ENCODE measurements around the gene LGI4. TPM values are rescaled to one million over a fixed set of nuclear protein-coding genes. Genes with fewer than 3 reads are reported as not detected.

LGI4 gene
- total RNA-seq, 1 donor from 2014 or later, result 7.7 TPM

DNA sequence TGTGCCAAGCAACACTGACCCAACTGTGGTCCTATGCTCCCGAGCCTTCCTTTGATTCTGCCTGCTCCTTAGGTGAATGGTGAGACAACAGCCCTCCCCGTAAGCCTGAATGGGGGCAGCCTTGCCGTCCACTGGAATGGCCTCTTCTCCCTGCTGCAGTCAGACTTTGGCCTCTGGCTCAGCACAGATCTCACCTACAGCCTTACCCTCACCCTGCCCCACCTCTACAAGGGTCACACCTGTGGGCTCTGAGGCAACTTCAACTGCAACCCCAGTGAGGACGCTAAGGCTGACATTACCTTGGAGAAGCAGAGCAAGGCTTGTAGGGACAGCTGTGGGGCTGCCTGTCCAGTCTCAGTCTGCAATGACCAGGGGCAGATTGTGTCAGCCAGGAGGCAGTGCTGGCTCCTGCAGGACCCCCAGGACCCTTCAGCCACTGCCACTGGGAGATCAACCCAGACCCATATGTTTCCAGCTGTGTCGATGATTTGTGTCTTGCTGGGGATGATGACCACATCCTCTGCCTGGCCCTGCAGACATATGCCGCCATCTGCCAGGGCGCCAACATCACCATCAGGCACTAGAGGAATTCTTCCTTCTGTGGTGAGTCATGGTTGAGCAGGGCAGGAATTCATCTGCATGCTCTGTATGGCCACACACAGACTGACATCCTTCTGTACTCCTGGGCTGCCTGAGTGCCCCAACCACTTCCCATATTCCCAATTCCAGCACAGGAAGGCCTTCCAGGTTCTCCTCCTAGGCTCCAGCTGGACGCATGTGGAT, 46.5 kb downstream of the LGI4 start:
- no peak for DNase-seq (ENCODE audit: low spot score)

DNA sequence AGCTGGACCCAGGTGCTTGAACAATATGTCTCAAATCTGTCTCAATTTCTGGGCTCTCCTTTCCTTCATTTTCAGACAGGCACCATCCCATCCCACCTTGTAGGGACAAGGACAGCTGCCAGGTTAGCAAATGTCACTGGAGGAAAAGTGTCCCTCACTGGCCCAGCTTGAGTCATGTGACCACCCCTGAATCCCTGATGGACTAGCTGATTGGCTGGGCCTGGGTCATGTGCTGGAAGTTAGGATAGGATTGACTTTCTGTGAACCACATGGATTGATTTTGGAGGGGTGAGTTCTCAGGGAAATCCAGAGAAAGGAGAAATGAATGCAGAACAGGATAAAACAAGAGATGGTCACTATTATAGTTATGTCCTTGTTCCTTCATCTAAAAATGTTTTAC, 47.5 kb downstream of the LGI4 start:
- DNase-seq (ENCODE audit: low spot score), result no peak

DNA sequence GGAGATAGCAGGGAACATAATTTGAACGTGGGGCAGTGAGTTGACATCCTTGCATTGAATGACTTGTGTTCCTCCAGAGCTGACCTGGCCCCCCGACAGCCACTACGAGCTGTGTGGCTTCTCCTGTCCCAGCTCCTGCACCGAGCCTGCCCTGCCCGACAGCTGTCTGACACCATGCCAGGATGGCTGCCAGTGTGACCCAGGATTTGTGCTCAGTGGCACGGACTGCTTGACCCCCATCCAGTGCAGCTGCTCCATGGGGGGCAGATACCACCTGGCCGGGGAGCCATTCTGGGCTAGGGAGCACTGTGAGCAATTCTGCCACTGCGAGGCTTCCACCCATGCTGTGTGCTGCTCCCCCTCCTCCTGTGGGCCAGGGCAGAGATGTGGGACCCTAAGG, 48.4 kb downstream of the LGI4 start:
- DNase-seq (ENCODE audit: low spot score), result no peak

DNA sequence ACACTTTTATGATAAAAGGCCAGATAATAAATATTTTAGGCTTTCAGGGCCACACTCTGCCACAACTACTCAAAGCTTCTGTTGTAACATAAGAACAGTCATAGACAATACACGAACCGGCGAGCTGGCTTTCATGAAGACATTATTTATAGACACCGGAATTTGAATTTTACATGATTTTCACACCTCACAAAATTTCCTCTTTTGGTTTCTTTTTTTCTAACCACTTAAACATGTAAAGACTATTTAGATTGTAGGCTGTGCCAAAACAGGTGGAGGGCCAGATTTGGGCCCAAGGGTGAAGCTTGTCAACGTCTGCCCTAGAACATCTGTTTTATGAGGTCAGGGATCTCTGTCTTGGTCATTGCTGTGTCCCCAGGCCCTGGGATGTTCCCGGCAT, 48.9 kb downstream of the LGI4 start:
- DNase-seq (ENCODE audit: low spot score), result no peak

DNA sequence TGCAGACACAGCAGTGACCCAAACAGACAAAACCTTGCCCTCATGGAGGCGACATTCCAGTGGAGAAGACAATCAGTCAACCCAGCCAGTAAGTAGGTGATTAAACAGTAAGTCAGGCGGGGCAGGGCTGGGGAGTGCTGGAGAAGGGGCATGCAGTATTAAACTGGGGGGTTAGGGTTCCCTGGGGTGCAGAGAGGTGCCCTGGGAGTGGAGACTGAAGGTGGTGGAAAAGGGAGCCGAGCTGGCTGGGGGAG, 50.4 kb downstream of the LGI4 start:
- no peak for DNase-seq (ENCODE audit: low spot score)

DNA sequence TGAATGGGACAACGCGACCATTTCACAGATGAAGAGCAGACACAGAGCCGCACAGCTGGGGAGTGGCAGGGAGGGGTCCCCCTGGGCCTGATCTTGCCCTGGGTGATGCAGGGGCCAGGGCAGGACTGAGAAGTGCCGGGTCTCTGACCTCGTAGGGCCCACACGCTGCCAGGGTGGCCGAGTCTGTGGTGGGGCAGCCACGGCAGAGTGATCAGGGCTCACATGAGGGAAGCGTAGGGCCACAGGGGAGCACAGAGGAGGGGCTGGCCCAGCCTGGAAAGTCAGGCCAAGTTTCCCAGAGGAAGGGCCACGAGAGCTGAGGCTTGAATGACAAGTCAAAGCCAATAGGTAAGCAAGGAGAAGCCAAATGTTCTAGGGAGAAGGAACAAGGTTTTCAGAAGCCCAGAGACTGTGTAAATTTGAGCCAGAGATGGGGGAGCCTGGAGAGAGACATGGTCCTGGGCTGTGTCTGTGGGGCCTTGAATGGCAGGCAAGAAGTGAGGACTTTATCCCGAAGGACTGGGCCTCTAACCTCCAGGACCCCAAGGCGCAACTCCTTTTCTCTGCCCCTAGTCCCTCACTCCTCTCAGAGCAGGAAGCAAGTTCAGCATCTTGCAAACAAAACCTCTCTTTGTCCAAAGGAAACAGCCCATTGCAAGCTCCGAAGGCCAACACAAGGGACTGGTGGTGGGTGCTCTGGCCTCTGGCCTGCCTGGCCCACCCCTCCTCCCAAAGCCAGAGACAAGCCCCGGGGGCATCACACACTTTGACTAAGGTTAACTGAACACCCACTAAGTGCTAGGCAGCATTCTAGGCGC, 51.0 kb downstream of the LGI4 start:
- no peak for DNase-seq (ENCODE audit: low spot score)

DNA sequence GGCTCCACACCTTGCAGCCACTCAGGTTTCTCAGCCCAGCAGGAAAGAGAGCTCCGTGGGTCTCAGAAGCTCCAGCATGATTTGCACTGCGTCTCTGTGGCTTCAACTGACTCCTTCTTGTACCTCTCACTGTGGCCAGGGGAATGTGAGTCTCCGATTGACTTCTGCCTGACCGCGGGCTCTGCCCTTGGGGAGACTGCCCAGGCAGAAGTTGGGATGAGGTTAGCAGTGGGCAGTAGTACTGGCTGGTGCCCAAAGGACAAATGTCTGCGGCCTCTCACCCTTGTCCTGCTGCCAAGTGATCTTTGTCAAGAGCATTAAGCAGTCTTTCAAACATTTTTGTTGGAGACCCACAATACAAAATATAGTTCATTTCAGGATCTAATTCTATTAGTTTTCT, 53.7 kb downstream of the LGI4 start:
- no peak for DNase-seq (ENCODE audit: low spot score)

DNA sequence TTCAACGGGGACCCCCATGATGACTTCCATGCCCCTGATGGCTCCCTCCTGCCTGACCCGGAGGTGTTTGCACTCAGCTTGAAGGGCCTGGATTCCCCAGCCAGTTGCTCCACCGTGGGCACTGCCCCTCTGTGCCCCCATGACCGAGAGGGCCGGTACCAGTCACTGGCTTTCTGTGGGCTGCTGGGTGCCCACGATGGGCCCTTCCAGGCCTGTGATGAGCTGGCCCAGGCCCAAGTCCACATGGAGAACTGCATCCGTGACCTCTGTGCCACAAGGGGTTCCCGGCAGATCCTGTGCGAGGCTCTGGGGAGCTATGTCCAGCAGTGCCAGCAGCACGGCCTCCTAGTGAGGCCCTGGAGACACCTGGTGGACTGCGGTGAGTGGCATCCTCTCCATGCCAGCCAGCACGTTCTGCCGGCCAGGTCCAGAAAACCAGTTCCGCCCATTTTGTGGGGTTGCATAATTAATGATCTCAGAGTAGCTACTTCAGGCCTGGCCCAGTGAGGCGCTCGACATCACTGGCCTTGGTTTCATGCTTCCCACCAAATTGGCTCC, 54.2 kb downstream of the LGI4 start:
- DNase-seq (ENCODE audit: low spot score), result no peak

DNA sequence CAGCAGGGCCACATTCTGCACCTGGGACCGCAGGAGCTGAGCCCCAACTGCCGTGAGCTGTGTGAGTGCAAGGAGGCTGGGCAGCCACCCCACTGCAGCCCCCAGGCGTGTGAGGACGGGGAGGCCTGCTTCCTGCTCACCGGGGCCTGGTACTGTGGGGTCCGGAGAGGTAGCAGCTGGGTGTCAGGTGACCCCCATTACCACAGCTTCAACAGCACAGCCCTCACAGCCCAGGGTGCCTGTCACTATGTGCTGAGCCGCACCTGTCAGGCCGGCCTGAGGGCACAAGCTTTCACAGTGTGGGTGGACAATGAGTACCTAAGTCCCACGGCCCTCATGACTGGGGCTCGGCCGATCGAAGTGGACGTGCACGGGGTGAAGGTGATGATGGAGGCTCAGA, 55.0 kb downstream of the LGI4 start:
- no peak for DNase-seq (ENCODE audit: low spot score)

DNA sequence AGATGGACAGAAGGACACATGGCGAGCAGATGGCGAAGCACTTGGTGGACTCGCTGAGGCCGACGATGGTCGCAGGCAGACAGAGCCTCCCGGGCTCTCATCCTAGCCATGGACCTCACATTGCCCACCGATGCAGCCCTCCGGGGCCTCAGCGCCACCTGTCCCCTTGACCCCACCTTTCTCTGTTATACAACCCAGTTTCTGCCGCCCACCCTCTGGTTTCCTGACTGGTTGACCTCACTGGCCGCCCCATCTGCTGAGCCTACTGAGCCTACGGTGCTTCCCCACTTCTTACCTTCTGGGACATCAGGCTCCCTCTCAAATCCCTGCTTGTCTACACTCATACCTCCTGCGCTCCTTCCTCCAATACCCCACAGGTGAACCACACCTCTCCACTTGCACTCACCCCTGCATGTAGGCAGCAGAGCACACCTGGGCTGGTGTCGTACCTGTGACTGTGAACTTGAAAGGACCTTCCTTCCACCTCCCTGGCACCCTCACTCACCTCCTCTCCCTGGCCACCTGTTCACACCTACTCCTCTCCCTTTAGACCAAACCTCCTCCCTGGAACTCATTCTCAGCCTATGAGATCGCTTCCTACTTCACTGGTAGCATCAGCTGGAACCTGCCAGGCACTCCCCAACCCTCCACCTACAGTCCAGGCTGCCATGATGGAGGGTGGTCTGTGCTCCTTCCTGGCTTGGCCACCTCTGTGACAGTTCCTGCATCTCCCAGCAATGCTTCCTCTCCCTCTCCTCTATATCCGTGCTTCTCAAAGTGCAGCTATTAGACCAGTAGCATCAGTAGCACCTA, 57.2 kb downstream of the LGI4 start:
- DNase-seq (ENCODE audit: low spot score), result no peak

DNA sequence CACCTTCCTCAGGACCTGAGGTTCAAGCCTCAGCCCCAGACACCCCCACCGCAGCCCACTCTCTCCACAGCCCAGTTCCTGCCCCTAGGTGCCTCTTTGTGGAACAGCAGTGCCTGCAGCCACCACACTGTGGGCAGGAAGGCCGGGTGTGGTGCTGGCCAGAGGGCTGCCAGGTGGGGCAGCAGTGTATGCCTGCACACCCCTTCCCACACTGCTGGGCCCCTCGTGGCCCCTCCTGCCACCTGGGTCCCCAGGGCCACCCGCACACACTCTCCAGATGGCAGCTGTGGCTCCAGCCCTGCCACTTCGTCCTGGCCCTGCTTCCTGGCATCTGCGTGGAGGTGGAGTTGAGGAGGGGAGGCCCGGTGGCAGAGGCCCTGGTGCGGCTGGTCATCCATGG, 58.2 kb downstream of the LGI4 start:
- no peak for DNase-seq (ENCODE audit: low spot score)

DNA sequence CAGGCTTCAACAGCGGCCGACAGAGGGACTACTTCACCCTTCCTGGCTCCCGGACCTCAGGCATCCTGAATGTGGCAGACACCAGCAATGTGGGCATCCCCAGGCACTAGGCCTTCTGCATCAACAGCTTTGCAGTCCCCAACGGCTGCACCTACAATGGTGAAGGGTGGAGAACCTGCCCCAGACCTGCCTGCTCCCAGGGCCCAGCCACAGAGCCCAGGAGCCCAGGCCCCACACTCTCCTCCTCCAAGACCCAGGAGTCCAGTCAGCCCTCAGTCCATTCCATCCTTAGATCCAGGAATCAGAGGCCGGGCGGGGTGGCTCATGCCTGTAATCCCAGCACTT, 58.9 kb downstream of the LGI4 start:
- DNase-seq (ENCODE audit: low spot score), result no peak

DNA sequence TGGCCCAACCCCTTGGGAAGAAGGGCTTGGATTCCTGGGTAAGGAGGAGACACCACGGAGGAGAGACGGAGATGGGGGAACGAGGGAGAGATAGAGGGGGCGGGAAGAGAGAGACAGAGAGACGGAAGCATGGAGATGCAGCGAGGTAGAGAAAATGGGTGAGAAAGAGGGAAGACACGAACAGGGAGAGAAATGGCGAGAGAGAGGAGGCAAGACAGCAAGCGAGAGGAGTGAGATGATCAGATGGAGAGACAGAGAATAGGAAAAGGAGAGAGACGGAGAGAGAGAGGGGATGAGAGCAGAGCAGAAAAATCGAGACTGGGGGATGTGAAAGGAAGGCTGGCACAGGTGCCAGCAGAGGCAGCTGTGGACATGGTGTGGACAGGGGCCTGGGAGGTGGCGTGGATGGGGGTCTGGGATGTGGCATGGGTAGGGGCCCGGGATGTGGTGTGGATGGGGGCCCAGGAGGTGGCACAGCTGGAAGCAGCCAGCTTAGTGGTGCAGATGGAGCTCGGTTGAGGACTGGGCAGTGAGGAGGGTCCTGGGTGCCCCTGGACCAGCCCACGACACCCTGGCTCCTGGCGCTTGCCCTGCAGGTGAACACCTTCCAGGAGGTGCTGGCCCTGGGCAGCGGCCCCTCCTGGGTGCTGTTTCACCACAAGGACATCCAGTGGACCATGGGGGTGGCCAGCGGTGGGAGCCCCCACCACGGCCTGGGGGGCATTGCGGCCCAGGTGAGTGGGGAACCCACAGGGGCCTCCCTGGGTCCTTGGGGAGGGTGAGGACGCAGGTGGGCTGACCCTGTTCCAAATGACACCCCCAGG, 59.4 kb downstream of the LGI4 start:
- no peak for DNase-seq (ENCODE audit: low spot score)

Other genes starting within 250 kb of the LGI4 start
- 2.2 TPM for gene ZNF30, start 208.2 kb downstream of the LGI4 start, total RNA-seq
- 7.5 TPM for gene ZNF792, start 170.8 kb downstream of the LGI4 start, total RNA-seq
- 76.8 TPM for gene GRAMD1A, start 134.7 kb downstream of the LGI4 start, total RNA-seq
- 17.3 TPM for gene SCN1B, start 104.6 kb downstream of the LGI4 start, total RNA-seq
- 1.4 TPM for gene HPN, start 93.3 kb downstream of the LGI4 start, total RNA-seq
- 1.3 TPM for gene FXYD3, start 19.2 kb downstream of the LGI4 start, total RNA-seq
- 47.3 TPM for gene FXYD1, start 3.8 kb upstream of the LGI4 start, total RNA-seq
- gene FXYD7, start 8.2 kb upstream of the LGI4 start, total RNA-seq, result 0.48 TPM
- gene FXYD5, start 19.7 kb upstream of the LGI4 start, total RNA-seq, result 73.4 TPM
- not detected for gene FAM187B, start 93.7 kb upstream of the LGI4 start, total RNA-seq
- gene LSR, start 113.9 kb upstream of the LGI4 start, total RNA-seq, result 8.1 TPM
- 110 TPM for gene USF2, start 133.9 kb upstream of the LGI4 start, total RNA-seq
- gene HAMP, start 147.5 kb upstream of the LGI4 start, total RNA-seq, result not detected
- gene MAG, start 157.1 kb upstream of the LGI4 start, total RNA-seq, result not detected
- gene CD22, start 194.1 kb upstream of the LGI4 start, total RNA-seq, result 1.3 TPM
- gene FFAR1, start 212.8 kb upstream of the LGI4 start, total RNA-seq, result not detected
- gene FFAR3, start 223.4 kb upstream of the LGI4 start, total RNA-seq, result 1.4 TPM
- gene GPR42, start 236.0 kb upstream of the LGI4 start, total RNA-seq, result 0.87 TPM